HUES64 (cell line): ENCODE data around the gene PIP5K1C.

Source experiments
- H3K27ac ChIP-seq: 2 replicates; pipeline ENCODE4 v1.7.0; 2013; ENCODE audit warnings: low read depth, low read length, inconsistent platforms
- H3K27me3 ChIP-seq: 2 replicates; pipeline ENCODE4 v1.6.1; 2013; ENCODE audit warnings: mild to moderate bottlenecking, low read length; ENCODE audit not compliant: insufficient read depth
- H3K36me3 ChIP-seq: 2 replicates; pipeline ENCODE4 v1.6.1; 2013; ENCODE audit warnings: mild to moderate bottlenecking, low read length; ENCODE audit not compliant: insufficient read depth
- H3K4me1 ChIP-seq: 2 replicates; pipeline ENCODE4 v1.6.1; 2013; ENCODE audit warnings: mild to moderate bottlenecking, low read length, moderate library complexity; ENCODE audit not compliant: insufficient read depth
- H3K4me3 ChIP-seq: 2 replicates; pipeline ENCODE4 v1.5.1; 2013; ENCODE audit warnings: mild to moderate bottlenecking, low read length, moderate library complexity
- H3K9ac ChIP-seq: 2 replicates; pipeline ENCODE4 v1.6.1; 2013; ENCODE audit warnings: mild to moderate bottlenecking, low read depth, low read length
- H3K9me3 ChIP-seq: 2 replicates; pipeline ENCODE4 v1.6.1; 2013; ENCODE audit warnings: low read depth, low read length; ENCODE audit not compliant: insufficient read depth
- WGBS: fragments of 150-250, 120-280 bp; methylation state at CpG from one replicate; pipeline ENCODE4 v1.1.7; 2013; ENCODE audit warnings: missing lambda C conversion rate; 5-methylcytosine and 5-hydroxymethylcytosine counted together

Gene PIP5K1C

GRCh38 chr19:3617463-3617862 lies 82.8 kb downstream of the PIP5K1C start:
- H3K4me3 ChIP-seq: no peak overlapping the region
- no peaks in the 10 kb centered on the region for H3K9me3 ChIP-seq
- 83% methylated on average over 19 of the region's 19 CpGs for WGBS
- no peaks in the 10 kb centered on the region for H3K27me3 ChIP-seq
- H3K9ac ChIP-seq: no peak overlapping the region
- no peak overlapping the region for H3K27ac ChIP-seq
- H3K4me1 ChIP-seq: no peaks in the 10 kb centered on the region
- H3K36me3 ChIP-seq: peaks cover 11% of the 10 kb centered on the region

DNA sequence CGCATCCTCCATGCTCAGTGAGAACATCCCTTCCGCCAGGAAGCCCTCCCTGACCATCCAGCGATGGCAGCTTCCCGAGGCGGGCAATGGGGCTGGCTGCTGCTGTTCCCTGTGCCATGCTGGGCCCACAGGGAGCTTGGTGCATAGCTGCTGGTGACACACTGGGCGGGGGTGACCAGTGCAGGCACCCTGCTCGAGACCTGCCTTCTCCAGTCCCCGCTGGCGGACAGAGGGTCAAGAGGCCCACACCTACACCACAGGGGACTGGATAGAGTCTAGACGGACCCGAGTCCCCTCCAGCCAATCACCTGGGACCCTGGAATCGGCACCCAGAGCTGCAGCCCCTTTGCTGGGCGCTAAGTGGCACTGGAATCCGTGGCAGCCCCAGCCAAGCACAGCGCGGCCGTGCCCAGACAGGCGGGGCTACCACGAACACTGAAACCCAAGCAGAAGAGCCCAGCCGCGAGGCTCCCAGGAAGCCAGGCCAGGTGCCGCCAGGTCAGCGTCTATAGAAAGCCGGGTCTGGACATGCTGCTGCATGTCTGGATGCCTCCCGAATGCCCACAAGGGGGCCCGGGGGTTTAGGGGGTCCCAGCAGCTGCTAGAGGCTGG lies 84.6 kb downstream of the PIP5K1C start:
- WGBS: 95% methylated on average over 26 of the region's 26 CpGs
- H3K27me3 ChIP-seq: no peaks in the 10 kb centered on the region
- peaks cover 18% of the 10 kb centered on the region for H3K36me3 ChIP-seq
- H3K9ac ChIP-seq: no peak overlapping the region
- H3K27ac ChIP-seq: no peak overlapping the region
- no peaks in the 10 kb centered on the region for H3K4me1 ChIP-seq
- H3K4me3 ChIP-seq: no peak overlapping the region
- no peaks in the 10 kb centered on the region for H3K9me3 ChIP-seq

DNA sequence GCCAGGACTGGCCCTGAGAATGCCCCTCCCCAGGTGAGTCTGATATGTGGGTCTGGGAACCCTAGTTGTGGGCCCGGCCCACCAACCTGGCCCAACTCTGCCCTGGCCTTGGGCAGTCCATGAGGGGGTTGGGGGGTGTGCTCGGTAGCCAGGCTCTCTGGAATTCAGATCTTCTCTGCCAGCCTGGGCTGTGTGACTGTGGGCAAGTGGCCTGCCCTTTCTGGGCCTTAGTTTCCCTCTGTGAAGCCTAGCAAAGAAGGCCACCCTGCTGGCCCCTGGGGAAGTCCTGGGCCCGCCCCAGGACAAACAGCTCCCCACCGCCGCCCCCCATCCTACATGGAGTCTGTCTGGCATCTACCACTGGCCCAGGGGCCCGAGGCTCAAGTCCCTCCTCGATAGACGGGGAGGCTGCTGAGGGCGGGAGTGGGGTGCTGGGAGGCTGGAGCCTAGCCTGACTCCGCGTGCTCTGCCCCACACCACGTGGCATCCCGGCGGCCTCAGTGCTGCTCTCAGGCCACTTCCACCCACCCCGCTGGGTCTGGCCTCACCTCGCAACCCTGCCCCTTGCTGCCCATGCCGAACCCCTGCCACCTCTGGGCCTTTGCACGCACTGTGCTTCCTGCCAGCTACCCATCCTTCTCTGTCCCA lies 85.3 kb downstream of the PIP5K1C start:
- no peak overlapping the region for H3K27ac ChIP-seq
- H3K4me3 ChIP-seq: no peak overlapping the region
- H3K9ac ChIP-seq: no peak overlapping the region
- WGBS: 94% methylated on average over 17 of the region's 18 CpGs
- no peaks in the 10 kb centered on the region for H3K9me3 ChIP-seq
- no peaks in the 10 kb centered on the region for H3K27me3 ChIP-seq
- H3K36me3 ChIP-seq: peaks cover 22% of the 10 kb centered on the region
- H3K4me1 ChIP-seq: no peaks in the 10 kb centered on the region

DNA sequence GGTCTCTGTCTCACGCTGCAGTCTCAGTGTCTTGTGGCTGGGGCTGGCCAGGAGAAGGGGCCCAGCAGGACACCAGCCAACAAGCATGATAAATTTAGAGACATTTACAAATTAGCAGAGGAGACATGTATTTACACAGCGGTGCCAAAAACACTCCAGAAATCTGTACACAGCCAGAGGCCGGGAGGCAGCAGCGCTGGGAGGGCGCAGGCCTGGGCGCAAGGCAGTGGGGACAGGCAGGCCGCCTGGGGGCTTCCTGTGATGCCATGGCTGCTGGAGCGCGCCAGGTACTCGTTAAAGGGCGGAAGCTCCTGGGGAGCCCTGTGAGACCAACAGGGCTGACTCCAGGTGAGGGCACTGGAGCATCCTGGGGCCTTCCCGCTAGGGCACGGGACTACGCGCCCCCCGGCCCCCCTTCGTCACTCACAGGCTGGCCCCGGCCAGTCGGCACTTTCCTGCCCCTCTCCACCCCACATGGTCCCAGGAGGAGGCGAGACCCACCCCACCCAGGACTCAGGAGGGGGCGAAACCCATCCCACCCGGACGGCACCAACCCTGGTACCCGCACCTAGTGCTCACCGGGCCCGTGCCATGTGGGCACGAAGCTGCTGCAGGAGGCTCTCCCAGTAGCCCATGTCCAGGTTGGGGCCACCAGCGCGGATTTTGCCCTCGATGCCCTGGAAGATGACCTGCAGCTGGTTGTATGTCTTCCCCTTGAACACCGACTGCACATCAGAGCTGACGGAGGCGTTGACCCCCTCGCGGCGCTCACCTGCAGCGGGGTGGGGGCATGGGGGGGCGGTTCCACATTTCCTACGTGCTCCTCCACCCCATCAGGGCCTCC lies 86.2 kb downstream of the PIP5K1C start:
- 95% methylated on average over 39 of the region's 39 CpGs for WGBS
- H3K27ac ChIP-seq: no peak overlapping the region
- no peaks in the 10 kb centered on the region for H3K9me3 ChIP-seq
- H3K4me1 ChIP-seq: no peaks in the 10 kb centered on the region
- H3K27me3 ChIP-seq: no peaks in the 10 kb centered on the region
- no peak overlapping the region for H3K9ac ChIP-seq
- H3K36me3 ChIP-seq: peaks cover 22% of the 10 kb centered on the region
- H3K4me3 ChIP-seq: no peak overlapping the region

DNA sequence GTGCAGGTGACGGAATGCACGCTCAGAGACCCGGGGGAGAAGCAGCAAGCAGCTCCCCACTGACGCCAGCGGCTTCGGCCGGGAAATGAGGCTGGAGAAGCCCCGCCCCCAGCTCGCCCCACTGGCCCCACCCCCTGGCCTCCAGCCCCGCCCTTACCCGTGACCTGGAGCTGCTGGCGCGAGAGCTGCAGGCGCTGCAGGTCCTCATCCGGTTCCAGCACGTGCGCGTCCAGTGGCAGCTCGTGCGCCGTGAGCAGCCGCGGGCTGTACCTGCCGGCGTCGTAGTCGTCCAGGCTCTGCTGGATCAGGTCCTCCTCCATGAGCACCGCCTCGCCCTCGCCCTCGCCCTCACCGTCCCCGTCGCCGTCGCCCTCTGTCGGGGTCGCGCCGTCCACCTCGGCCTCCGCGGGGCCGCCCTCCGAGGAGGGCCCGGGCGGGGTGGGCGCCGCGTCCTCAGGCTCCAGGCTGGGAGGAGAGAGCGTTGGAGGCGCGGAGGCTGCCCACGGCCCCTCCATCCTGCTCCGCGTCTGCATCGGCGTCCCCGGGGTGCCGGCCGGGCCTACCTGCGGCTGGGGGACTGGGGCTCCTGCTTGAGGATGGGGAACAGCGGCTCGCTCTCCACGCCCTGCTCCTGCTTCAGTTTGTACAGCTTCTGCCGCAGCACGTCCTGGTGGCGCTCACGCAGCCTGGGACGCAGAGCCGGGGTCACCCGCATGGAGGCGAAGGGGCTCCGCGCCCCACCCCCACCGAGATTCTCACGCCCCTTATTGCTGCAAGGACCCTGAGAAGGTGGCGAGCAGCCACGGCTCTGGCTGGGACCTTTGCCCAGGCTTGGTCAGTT lies 87.1 kb downstream of the PIP5K1C start:
- no peaks in the 10 kb centered on the region for H3K9me3 ChIP-seq
- 0 out of 2 replicates have a peak, but pooled peaks cover 4% of the 10 kb centered on the region for H3K4me1 ChIP-seq
- peaks cover 22% of the 10 kb centered on the region for H3K36me3 ChIP-seq
- no peak overlapping the region for H3K4me3 ChIP-seq
- no peak overlapping the region for H3K27ac ChIP-seq
- H3K9ac ChIP-seq: no peak overlapping the region
- H3K27me3 ChIP-seq: no peaks in the 10 kb centered on the region
- WGBS: 89% methylated on average over 79 of the region's 79 CpGs

DNA sequence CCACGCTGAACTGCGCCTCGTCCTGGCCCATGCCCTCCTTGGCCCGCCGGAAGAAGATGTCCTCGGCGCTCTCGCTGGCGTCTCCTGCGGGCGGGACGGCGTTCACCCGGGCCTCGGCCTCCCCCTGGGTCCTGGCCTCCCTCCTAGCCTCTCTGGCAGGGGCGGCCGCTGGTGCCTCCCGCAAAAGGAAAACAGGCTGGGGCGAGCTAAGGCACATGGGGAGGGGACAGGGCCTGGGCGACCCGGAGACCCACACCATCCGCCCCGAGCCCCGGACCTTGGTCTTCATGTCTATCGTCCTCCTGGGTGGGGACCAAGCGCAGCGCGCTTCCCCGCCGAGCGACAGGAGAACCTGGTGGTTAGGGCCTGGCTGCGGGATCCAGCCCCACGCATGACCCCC lies 87.9 kb downstream of the PIP5K1C start:
- Histone ChIP-seq H3K27ac (no peak overlapping the region), H3K27me3 (no peaks in the 10 kb centered on the region), H3K36me3 (peaks cover 22% of the 10 kb centered on the region), H3K9ac (no peak overlapping the region), H3K9me3 (no peaks in the 10 kb centered on the region), H3K4me3 (no peak overlapping the region), H3K4me1 (peaks cover 8% of the 10 kb centered on the region; the same call in 1 of the 2 replicates)
- 97% methylated on average over 33 of the region's 33 CpGs for WGBS

DNA sequence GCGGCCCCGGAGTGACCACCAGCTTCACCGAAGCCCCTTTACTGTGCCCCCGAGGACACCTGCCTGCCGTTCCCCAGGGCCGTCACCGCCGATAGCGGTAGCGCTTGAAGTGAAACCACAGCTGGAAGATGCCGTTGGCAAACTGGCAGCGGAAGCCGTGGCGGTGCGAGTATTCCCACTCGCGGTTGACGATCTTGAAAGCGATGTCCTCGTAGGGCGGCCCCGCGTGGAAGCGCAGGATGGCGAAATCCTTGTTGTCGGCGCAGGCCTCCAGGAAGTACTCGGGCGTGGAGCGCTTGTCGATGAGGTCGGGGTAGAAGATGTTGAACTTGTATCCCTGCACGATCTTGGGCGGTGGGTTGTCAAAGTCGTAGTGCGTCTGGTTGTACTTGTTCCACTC lies 88.4 kb downstream of the PIP5K1C start:
- Histone ChIP-seq H3K4me3 (no peak overlapping the region), H3K9ac (no peak overlapping the region), H3K27me3 (no peaks in the 10 kb centered on the region), H3K36me3 (peaks cover 22% of the 10 kb centered on the region), H3K9me3 (no peaks in the 10 kb centered on the region), H3K27ac (no peak overlapping the region), H3K4me1 (peaks cover 8% of the 10 kb centered on the region; the same call in 1 of the 2 replicates)
- WGBS: 95% methylated on average over 36 of the region's 36 CpGs

GRCh38 chr19:3610745-3611717 lies 89.2 kb downstream of the PIP5K1C start:
- H3K4me1 ChIP-seq: peaks cover 8% of the 10 kb centered on the region; the same call in 1 of the 2 replicates
- H3K9ac ChIP-seq: no peak overlapping the region
- no peak overlapping the region for H3K4me3 ChIP-seq
- no peaks in the 10 kb centered on the region for H3K9me3 ChIP-seq
- peaks cover 3% of the 10 kb centered on the region for H3K27me3 ChIP-seq
- WGBS: 95% methylated on average over 41 of the region's 41 CpGs
- H3K27ac ChIP-seq: no peak overlapping the region
- peaks cover 22% of the 10 kb centered on the region for H3K36me3 ChIP-seq

DNA sequence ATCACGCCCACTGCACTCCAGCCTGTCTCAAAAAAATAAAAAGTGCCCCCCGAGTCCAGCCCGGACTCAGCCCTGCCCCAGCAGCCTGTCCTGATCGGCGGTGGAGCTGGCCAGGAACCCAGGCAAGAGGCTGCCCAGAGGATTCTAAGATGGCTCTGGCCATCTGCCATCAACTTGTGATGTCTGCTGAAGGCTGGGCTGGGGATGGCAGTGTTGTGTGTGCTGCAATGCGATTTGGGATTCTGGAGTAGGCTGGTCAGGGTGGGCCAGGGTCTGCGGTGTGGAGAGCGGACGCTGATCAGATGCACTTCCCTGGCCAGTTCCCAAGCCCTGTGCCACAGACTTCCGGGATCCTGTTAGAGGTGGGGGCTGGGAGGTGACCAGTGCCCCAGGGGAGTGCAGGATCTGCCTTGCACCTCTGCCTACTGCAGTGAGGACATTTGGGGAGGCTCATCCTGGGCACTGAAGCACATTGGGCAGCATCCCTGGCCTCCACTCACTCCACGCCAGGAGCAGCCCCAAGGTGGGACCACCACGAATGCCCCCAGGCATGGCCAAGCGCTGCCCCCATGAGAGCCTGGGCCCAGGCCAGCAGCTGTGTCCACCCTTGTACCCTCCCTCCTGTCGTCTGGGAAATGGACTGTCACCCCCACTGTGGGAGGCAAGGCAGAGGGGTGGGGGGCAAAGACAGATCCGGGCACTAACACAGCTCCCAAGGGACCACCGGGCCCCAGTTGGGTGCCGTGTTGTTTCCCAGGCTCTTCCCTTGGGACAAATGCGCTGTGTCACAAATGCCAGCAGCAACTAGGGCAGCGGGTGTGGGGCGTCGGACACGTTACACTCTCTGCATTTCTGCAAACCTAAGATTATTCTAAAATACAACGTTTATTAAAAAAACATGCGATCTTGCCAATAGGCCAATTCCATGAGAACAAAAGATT lies 90.2 kb downstream of the PIP5K1C start:
- Histone ChIP-seq H3K9me3 (no peaks in the 10 kb centered on the region), H3K4me1 (peaks cover 8% of the 10 kb centered on the region; the same call in 1 of the 2 replicates), H3K9ac (no peak overlapping the region), H3K36me3 (peaks cover 22% of the 10 kb centered on the region), H3K27ac (no peak overlapping the region), H3K4me3 (no peak overlapping the region), H3K27me3 (peaks cover 12% of the 10 kb centered on the region)
- WGBS: 92% methylated on average over 24 of the region's 24 CpGs
